Effector CD4-positive, alpha-beta T cell (primary cell): ENCODE measurements around the gene FTH1.

Source experiments
- DNase-seq: peaks from one replicate; pipeline ENCODE4 v3.0.0-alpha.2; 2020

FTH1 gene

DNA sequence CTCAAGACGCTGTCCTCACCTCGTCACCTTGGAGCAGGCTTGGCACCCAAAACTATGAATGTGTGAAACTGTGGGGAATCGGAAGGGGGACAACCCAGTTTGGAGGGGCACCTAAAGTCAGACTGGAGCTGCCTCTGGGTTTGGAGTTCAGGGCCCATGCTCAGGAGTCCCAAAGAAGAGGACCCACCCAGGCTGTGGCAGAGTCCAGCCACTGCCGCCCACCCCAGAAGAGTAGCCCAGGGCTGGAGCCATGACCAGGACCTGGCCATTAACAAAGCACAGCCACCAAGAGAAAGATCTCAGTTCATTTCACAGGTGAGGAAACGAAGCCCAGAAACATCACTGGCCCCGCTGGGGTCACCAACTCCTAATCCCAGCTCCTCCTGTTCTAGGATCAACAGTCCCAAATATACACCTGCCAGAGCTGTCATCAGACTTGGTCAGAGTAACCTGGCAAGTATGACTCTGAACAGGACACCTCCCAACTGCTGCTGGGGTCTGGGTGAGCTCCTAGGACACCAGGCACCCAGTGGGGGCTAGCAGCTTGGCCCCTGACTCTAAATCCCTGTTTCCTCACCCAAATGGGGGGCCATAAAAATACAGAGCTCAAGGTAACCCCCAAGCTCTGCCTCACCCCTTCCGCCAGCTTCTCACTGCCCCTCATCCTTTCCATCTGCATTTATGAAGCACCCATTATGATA, 52.8 kb downstream of the FTH1 start:
- no peak for DNase-seq
